Stimulated activated CD8-positive, alpha-beta memory T cell treated with anti-CD3 and anti-CD28 coated beads, Interleukin-7, amount 100 ng/mL, for 4 hours (primary cell): ENCODE measurements around the gene UBE2J1.
A peak's percentile ranks its signal among the peaks of the same experiment; 100 is the strongest.
"Not testable (repeated sequence)": the region's sequence is repeated elsewhere in the genome, so short reads cannot be mapped to it uniquely, and the experiment has no call there.

Source experiments
- DNase-seq, 2 donors: peaks; one replicate each; pipeline ENCODE4 v3.0.0-alpha.2; 2020; ENCODE audit warnings: low read depth in 2 of 2

UBE2J1 gene

DNA sequence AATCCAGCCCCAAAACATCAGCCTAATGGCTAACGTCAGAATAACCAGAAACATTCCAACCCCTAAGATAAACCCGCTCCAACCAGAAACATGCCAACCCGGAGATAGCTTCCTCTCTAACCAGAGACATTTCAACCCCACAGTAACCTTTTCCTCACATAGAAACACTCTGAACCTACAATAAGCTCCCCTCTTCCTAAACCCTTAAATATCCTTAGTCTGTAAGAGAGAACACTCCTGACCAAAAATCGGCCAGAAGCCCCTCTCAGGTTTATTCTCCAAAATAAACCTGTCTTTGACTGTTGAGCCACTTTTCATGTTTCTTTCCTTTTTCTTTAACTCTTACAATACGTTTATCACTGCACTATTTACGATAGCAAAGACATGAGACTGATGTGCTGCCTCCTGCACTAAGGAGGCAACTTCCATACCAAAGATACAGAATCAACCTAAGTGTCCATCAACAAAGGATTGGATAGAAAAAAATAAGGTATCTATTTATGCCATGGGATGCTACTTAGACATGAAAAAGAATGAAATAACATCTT is 32.4 kb downstream of the UBE2J1 start:
- no peak for DNase-seq

DNA sequence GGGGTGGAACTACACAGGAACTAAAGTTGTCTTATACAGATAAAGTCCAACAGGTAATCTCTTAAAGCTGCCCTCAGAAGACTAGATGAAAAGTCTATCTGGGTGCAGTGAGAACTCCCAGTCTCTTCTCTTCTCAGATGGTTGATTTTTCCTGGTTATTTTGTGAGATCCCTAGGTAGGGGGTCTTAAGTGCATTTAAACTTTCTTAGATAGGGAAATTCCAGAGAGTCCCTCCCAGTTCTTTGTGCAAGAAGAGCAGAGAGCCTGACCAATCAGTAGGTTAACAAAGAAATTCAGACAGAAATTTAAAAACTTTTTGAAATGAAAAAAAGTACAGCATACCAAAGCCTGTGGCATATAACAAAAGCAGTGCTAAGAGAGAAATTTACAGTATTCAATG is 35.5 kb downstream of the UBE2J1 start:
- no peak for DNase-seq

DNA sequence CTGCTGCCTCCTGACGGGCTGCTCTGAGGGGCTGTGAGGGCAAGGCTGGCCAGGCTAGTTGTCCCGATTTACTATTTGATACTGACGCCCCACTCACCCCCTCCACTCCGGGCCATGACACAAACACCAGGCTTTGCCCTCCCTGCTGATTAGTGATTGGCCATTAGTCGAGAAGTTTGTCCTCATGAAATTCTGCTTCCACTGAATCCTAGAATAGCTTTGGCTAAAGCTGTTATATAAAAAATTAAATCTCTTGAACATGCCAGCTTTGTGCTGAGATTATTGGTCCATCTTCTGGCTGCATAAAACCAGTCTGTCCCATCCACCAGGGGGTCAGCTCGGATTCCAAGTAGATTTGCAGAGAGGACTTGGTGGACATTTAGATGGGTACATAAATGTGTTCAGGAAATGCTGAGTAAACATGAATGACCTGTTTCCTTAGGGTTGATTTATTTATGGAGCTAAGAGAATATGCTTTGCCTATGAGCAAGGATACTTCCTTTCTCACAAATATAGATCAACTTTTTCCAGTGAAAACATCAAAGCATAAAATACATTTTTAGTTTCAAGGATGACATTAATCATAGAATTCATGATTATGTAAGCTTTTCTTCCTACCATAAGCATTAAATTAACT is 37.2 kb downstream of the UBE2J1 start, which contains the start of gene GABRR2:
TSS of gene GABRR2 (minus strand) at position 51 of the 637 bp plus-strand sequence. CDS start 134 bp downstream, outside the sequence.
- no peak for DNase-seq

DNA sequence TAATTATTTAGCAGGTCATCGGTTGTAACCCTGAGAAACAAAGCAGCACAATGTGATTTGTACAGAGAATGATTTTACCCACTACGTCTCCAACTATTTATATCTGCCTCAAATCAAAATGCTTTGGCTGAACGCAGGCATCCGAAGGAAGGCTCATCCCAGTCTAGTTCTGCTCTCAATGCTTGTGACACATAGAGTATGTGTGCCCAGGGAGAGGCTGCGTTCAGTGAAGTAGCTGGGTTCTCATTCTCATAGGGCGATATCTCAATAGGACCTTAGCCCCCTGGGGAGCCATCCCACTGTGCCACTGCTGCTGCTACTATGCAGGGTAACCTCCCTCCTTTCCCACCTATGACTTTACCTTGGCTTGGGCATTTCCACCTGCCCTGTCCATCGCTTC is 37.8 kb downstream of the UBE2J1 start:
- no peak for DNase-seq

DNA sequence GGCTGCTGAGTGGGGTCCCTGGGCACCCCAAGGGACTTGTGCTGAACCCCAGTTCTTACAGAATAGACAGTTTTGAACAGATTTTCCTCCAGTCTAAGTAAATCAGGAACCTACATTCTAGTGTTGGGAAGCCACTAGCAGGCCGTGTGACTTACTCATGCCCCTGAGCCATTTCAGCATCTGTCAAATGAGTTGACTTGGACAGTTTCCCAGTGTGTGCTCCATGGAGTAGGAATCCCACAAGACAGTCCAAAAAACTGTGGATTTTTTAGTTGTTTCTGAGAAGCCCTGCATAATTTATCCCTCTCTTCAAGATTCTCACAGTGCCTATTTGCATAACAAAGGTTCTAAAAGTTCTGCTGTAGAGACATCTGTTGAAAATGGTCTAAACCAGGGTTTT is 39.5 kb downstream of the UBE2J1 start:
- no peak for DNase-seq

DNA sequence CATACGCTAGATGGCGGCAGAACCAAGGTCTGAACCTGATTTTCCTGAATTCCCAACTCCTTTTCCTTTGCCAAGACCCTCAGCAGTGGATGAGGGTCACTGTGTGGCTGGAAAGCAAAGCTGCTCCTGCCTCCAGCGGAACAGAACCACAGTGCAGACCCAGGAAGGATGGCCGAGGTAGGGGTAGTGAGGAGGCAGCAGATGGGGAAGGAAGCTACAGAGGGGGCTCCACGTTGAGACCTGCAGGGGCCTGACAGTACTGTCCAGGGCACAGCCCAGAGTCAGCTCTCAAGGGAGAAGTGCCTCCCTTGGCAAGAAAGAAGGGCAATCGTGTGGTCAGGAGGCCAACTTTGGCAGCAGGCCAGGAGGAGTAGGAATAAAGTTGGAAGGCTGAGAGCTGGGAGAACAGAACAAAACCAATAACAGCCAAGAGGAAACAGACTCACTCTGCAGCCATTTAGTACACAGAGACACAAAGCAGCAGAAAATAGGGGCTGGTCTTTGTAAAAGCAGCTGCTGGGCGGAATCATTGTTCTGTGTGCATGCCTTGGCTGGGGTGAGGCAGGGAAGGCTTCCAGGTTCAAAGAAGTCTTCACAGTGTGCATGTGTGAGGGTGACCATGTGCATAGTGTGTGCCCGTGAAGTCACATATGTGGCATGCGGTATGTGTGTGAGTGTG is 40.5 kb downstream of the UBE2J1 start:
- DNase-seq, result no peak

DNA sequence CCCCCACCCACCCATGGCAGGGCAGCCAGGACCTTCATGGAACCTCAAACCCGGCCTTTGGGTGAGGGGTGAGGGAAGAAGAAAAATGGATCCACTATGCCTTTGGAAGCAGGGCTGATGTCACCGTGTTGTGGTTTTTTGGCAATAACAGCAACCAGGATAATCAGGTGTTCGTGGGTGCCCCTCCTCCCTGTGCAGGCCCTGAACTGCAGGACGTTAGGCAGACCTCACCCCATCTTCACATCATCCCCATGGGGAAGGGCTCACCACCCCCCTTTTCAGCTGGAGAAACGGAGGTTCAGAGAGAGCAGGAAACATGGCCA is 41.0 kb downstream of the UBE2J1 start:
- no peak for DNase-seq

DNA sequence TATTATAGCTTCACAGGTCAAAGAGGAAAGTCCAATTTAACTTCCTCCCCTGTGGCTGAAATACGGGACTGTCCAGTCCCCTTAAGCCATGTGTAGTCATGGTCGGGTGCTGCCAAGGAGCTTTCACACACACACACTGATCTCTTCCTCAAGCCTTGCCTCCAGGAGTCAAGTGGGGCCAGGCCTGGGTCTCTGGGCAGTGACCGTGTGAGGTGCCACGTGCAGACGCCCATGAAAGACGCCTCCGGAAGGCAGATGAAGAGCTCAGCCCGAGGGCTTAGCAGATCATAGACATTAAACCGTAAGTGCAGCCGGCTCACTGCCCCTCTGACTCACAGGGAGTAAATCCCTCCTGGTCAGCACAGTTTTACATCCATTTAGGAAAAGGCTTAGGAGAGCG is 41.6 kb downstream of the UBE2J1 start:
- no peak for DNase-seq

DNA sequence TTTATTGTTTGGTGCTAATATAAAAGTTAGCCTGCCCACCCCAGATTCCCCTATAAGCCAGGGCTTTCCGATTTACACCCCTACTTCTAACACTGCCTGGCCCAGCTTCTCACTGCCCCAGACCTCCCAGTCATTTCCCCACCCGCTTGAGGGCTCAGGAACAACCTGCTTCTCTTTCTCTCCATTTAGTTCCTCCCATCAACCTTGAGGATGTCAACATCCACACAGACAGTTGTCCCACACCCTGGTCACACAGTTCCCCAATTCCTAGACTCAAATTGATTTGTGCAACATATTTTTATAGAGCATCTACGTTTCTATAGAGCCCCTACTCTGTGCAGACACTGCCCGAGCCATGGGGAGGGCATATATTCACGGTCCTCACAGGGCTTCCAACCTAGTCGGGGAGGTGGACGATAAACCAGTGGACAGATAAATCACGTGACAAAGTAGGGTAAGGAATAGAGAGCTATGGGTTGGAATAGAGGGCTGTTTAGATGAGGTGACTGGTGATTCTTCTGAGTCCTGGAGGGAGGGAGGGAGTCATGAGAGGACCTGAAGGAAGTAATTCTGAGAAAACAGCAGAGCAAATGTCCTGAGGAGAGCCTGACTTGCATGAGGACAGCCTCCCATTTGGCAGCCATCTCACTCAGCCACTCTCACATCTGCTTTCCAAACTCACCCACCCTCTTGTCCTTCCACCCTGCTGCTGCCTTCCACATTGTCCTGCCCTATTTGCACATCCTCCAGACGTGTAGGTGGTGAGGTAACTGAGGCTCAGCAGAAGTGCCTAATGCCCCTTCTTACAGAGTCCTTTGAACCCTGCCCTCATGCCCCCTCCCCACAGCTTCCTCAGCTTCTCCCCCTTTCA is 43.8 kb downstream of the UBE2J1 start:
- no peak for DNase-seq

DNA sequence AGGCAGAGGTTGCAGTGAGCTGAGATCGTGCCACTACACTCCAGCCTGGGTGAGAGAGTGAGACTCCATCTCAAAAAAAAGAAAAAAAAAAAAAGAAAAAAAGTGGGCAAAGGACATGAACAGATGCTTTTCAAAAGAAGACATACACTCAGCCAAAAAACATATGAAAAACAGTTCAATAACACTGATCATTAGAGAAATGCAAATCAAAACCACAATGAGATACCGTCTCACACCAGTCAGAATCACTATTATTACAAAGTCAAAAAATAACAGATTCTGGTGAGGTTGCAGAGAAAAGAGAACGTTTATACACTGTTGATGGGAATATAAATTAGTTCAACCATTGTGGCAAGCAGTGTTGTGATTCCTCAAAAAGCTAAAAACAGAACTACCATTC is 48.0 kb downstream of the UBE2J1 start:
- not testable (repeated sequence) for DNase-seq

DNA sequence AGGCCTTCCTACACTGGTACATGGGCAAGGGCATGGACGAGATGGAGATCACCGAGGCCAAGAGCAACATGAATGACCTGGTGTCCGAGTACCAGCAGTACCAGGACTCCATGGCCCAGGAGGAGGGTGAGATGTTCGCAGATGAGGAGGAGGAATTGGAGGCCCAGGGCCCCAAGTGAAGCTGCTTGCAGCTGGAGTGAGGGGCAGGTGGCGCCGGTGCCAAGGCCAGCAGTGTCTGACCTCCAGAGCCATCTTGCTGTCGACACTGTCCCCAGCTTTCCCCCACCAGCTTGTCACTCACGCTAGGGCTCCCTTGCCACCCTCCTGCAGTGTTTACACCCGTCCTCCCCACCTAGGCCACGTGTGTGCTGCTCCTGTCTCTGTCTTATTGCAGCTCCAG is 49.6 kb downstream of the UBE2J1 start:
- DNase-seq, result no peak

DNA sequence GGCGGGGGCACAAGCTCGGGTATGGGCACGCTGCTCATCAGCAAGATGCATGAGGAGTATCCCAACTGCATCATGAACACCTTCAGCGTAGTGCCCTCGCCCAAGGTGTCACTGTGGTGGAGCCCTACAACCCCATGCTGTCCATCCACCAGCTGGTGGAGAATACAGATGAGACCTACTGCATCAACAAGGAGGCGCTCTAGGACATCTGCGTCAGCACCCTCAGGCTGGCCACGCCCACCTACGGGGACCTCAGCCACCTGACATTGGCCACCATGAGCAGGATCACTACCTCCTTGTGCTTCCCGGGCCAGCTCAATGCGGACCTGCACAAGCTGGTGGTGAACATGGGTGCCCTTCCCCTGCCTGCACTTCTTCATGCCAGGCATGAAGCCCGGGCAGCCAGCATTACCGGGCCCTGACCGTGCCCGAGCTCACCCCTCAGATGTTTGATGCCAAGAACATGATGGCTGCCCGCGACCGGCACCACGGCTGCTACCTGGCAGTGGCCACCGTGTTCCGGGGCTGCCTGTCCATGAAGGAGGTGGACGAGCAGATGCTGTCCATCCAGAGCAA is 50.2 kb downstream of the UBE2J1 start:
- DNase-seq, result no peak

DNA sequence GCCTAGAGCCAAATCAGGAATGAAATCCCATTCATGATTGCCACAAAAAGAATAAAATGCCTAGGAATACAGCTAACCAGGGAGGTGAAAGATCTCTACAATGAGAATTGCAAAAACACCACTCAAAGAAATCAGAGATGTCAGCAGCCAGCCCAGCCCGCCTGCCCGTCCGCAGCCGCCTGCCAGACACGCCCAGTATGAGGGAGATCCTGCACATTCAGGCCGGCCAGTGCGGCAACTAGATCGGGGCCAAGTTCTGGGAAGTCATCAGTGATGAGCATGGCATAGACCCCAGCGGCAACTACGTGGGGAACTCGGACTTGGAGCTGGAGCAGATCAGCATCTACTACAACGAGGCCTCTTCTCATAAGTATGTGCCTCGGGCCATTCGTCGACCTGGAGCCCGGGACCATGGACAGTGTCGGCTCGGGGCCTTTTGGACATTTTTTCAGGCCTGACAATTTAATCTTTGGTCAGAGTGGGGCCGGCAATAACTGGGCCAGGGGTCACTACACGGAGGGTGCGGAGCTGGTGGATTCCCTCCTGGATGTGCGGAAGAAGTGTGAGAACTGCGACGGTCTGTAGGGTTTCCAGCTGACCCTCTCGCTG is 50.8 kb downstream of the UBE2J1 start:
- no peak for DNase-seq

DNA sequence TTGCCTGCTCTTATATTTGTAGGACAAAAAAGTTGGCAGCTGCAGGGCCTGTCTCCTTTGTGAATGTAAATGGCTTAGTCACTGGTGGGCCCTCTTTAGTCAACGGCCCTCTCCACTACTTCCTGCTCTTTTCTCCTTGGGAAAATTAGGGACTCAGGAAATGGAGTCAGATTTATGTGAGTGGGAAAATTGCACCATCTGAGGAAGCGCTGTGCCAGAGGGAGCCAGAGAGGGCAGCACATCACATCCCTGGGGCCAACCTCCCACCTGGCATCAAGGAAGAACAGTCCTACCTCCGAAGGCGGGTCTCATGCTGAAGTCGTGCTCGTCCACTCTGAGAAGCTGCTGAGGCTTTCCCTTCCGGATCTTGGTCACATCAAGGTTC is 53.1 kb downstream of the UBE2J1 start:
- no peak for DNase-seq

DNA sequence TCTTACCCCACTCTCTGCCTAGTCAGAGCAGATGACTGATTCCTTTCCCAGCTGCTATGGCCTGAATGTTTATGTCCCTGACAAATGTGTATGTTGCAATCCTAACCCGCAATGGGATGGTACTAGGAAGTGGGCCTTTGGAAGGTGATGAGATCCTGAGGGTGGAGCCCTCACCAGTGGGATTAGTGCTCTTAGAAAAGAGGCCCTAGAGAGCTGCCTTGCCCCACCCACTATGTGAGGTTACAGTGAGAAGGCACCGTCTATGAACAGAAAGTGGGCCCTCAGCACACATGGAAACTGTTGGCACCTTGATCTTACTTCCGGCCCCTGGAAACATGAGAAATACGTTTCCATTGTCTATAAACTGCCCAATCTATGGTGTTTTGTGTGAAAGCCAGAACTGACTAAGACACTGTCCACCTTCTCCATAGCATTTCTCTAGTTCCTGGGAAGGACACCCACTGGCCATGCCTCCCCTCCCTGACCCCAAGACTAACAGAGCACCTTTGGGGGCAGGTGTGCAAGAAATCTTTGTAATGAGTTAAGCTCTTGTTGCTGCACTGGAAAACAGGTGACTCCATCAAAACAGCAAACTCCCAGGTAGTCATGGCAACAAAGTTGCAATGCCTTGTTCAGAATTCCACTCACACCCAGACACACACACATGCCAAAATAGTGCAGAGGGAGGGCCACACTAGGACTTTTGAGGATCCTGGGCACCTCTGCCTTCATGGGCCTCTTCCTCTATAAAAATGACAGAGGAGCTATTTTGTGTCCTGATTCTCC is 53.6 kb downstream of the UBE2J1 start:
- DNase-seq, result peak in 1 of 2 donors; percentile 17

DNA sequence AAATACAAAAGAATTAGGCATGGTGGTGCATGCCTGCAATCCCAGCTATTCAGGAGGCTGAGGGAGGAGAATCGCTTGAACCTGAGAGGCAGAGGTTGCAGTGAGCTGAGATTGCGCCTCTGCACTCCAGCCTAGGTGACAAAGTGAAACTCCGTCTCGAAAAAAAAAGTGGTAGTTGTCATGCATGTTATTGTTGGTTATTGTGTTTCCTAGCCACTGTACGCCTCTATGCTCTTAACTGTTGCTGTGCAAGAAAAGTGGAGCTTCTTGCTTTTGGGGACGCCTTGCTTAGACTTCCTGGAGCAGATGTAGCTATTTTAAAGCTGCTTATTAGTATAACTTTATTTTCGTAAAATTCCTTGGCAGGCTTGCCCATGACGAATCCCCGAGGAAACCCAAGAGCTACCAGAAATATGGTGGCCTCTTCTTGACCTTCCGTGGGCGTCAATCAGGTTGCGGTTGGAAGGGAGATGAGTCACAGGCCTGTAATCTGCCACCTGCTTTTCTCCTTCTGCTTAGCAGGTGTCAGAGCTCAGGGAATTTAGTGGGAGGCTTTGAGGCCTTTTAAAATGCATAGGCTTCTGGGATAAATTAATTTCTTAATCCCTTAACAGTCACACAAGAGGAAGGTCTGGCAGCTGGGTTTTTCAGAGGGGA is 54.7 kb downstream of the UBE2J1 start:
- peak; percentile 29 to 48 for DNase-seq

DNA sequence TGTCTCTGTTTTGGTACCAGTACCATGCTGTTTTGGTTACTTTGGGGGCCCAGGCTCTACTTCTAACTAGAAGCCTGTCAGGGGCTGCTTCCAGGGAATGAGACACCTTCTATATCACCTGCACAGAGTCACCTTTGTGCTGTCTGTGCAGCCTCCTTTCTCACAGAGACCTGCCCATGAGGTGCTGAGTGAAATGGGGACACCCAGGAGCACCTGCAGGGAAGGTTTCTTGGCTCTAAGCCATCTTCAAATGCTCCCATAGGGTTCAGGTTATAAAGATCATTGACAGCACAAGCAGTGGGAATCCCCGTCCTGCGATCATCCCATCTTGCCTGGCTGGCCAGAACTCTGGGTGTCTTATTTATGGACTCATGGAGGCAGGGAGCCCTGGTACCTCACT is 56.5 kb downstream of the UBE2J1 start:
- no peak for DNase-seq

DNA sequence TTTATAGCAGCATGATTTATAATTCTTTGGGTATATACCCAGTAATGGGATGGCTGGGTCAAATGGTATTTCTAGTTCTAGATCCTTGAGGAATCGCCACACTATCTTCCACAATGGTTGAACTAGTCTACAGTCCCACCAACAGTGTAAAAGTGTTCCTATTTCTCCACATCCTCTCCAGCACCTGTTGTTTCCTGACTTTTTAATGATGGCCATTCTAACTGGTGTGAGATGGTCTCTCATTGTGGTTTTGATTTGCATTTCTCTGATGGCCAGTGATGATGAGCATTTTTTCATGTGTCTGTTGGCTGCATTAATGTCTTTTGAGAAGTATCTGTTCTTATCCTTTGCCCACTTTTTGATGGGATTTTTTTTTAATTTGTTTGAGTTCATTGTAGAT is 57.4 kb downstream of the UBE2J1 start:
- not testable (repeated sequence) for DNase-seq

DNA sequence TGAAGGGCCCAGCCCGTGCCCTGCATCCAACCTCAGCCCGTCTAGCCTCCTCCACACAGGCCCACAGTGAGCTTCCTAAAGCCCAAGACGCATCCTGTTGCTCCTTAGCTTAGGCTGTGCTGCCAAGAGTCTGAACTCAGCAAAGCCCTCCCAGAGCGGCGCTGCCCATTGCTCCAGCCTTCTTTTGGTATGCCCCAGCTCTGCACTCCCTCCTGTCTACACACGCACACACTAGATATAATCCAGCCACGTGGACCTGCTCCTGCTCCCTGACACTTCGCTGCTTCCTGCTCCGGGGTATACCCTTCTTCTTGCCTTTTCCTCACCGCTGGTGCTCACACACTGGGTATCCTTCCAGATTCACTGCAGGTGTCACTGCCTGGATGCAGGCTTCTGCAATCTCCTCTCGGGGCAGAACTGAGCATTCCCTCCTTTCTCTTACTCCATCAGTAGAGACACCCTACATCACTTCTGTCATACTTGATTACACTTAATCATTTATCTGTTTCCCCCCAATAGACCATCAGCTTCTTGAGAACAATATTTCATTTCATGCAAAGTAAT is 61.2 kb downstream of the UBE2J1 start:
- DNase-seq, result no peak
